H9 (cell line): ENCODE data around the gene MSI2. TPM values are rescaled to one million over a fixed set of nuclear protein-coding genes. Genes with fewer than 3 reads are reported as not detected.

Experiments
- DNase-seq: peaks from one replicate; pipeline ENCODE4 v3.0.0-alpha.2; 2017
- H2AFZ ChIP-seq: one replicate; pipeline ENCODE4 v1.6.1; 2013; ENCODE audit warnings: mild to moderate bottlenecking, low read length, control low read depth, moderate library complexity
- H2AK5ac ChIP-seq: 2 replicates; pipeline ENCODE4 v1.6.1; 2013; ENCODE audit warnings: low read length, control low read depth, mixed read lengths; ENCODE audit not compliant: insufficient read length
- H2BK120ac ChIP-seq: one replicate; pipeline ENCODE4 v1.6.1; 2013; ENCODE audit warnings: low read depth, mild to moderate bottlenecking, low read length, control low read depth, inconsistent platforms; ENCODE audit not compliant: poor library complexity, severe bottlenecking
- H2BK12ac ChIP-seq: 2 replicates; pipeline ENCODE4 v1.6.1; 2013; ENCODE audit warnings: low read length, control low read depth, mixed read lengths, low read depth; ENCODE audit not compliant: insufficient read length
- H2BK15ac ChIP-seq: 2 replicates; pipeline ENCODE4 v1.6.1; 2013; ENCODE audit warnings: low read depth, low read length, control low read depth
- H2BK20ac ChIP-seq: one replicate; pipeline ENCODE4 v1.6.1; 2013; ENCODE audit warnings: low read depth, mild to moderate bottlenecking, low read length, control low read depth, inconsistent platforms; ENCODE audit not compliant: poor library complexity, severe bottlenecking
- H2BK5ac ChIP-seq: 2 replicates; pipeline ENCODE4 v1.6.1; 2013; ENCODE audit warnings: low read length, control low read depth, mixed read lengths; ENCODE audit not compliant: insufficient read length
- H3K14ac ChIP-seq: 2 replicates; pipeline ENCODE4 v1.6.1; 2013; ENCODE audit warnings: low read length, control low read depth; ENCODE audit not compliant: insufficient read depth
- H3K18ac ChIP-seq: 2 replicates; pipeline ENCODE4 v1.6.1; 2013; ENCODE audit warnings: low read depth, mild to moderate bottlenecking, mixed read lengths, low read length, control low read depth; ENCODE audit not compliant: insufficient read length
- H3K23ac ChIP-seq: 2 replicates; pipeline ENCODE4 v1.6.1; 2013; ENCODE audit warnings: low read length, control low read depth, mixed read lengths, low read depth; ENCODE audit not compliant: insufficient read length
- H3K23me2 ChIP-seq: 2 replicates; pipeline ENCODE4 v1.6.1; 2013; ENCODE audit warnings: low read depth, mild to moderate bottlenecking, mixed read lengths, low read length, control low read depth; ENCODE audit not compliant: insufficient read length, poor library complexity, severe bottlenecking
- H3K27ac ChIP-seq: 2 replicates; pipeline ENCODE4 v1.5.1; 2013; ENCODE audit warnings: low read length, control low read depth, mixed read lengths, low read depth; ENCODE audit not compliant: insufficient read length
- H3K27me3 ChIP-seq: 2 replicates; pipeline ENCODE4 v1.6.1; 2013; ENCODE audit warnings: low read length, control low read depth, inconsistent platforms; ENCODE audit not compliant: insufficient read depth
- H3K4ac ChIP-seq: 2 replicates; pipeline ENCODE4 v1.6.1; 2013; ENCODE audit warnings: low read depth, mild to moderate bottlenecking, control low read depth, inconsistent platforms, low read length, moderate library complexity
- H3K4me1 ChIP-seq: 2 replicates; pipeline ENCODE4 v1.6.1; 2013; ENCODE audit warnings: low read length, control low read depth, inconsistent platforms; ENCODE audit not compliant: insufficient read depth
- H3K4me2 ChIP-seq: 2 replicates; pipeline ENCODE4 v1.6.1; 2013; ENCODE audit warnings: low read length, control low read depth, mixed read lengths; ENCODE audit not compliant: insufficient read length, insufficient read depth
- H3K56ac ChIP-seq: 2 replicates; pipeline ENCODE4 v1.6.1; 2013; ENCODE audit warnings: low read depth, mild to moderate bottlenecking, mixed read lengths, low read length, control low read depth; ENCODE audit not compliant: insufficient read length
- H3K79me1 ChIP-seq: 2 replicates; pipeline ENCODE4 v1.6.1; 2013; ENCODE audit warnings: low read depth, mild to moderate bottlenecking, moderate library complexity, low read length, control low read depth, inconsistent platforms; ENCODE audit not compliant: insufficient read depth, poor library complexity, severe bottlenecking
- H3K79me2 ChIP-seq: 2 replicates; pipeline ENCODE4 v1.6.1; 2013; ENCODE audit warnings: low read length, control low read depth, inconsistent platforms; ENCODE audit not compliant: insufficient read depth
- H3K9ac ChIP-seq: 2 replicates; pipeline ENCODE4 v1.6.1; 2013; ENCODE audit warnings: low read length, control low read depth, mixed read lengths; ENCODE audit not compliant: insufficient read length; ENCODE audit errors: extremely low read depth
- H3K9me3 ChIP-seq: one replicate; pipeline ENCODE4 v1.6.1; 2013; ENCODE audit warnings: low read depth, low read length, inconsistent platforms; ENCODE audit not compliant: control insufficient read depth
- H3T11ph ChIP-seq: one replicate; pipeline ENCODE4 v1.6.1; 2013; ENCODE audit warnings: mild to moderate bottlenecking, low read length, control low read depth, inconsistent platforms
- H4K20me1 ChIP-seq: one replicate; pipeline ENCODE4 v1.6.1; 2013; ENCODE audit not compliant: control insufficient read depth, insufficient read length, insufficient read depth
- H4K5ac ChIP-seq: 2 replicates; pipeline ENCODE4 v1.6.1; 2013; ENCODE audit warnings: low read depth, mild to moderate bottlenecking, mixed read lengths, low read length, control low read depth; ENCODE audit not compliant: insufficient read length
- H4K8ac ChIP-seq: replicated peaks from 2 replicates; pipeline ENCODE4 v1.6.1; 2013; ENCODE audit warnings: low read length, control low read depth, mixed read lengths, low read depth; ENCODE audit not compliant: insufficient read length
- H4K91ac ChIP-seq: 2 replicates; pipeline ENCODE4 v1.6.1; 2013; ENCODE audit warnings: low read depth, mild to moderate bottlenecking, moderate library complexity, mixed read lengths, low read length, control low read depth; ENCODE audit not compliant: insufficient read length
- H3K27ac Mint-ChIP-seq, 3 experiments: 2 replicates in 2 of 3; 3 replicates in 1 of 3; pipeline ENCODE4 v1.8.0; 2020 to 2021; ENCODE audit warnings: mixed read lengths in 3 of 3, mild to moderate bottlenecking in 1 of 3, moderate library complexity in 1 of 3
- H3K27me3 Mint-ChIP-seq: 2 replicates; pipeline ENCODE4 v1.8.0; 2021; ENCODE audit warnings: low read depth, mild to moderate bottlenecking, moderate library complexity, mixed read lengths
- H3K36me3 Mint-ChIP-seq, 3 experiments: 2 replicates in 2 of 3; 3 replicates in 1 of 3; pipeline ENCODE4 v1.8.0; 2020 to 2021; ENCODE audit warnings: low read depth in 3 of 3, mixed read lengths in 3 of 3; ENCODE audit not compliant: insufficient read depth in 1 of 3
- H3K4me1 Mint-ChIP-seq, 2 experiments: 2 replicates each; pipeline ENCODE4 v1.8.0; 2020; ENCODE audit warnings: mixed read lengths in 2 of 2
- H3K4me3 Mint-ChIP-seq, 2 experiments: 2 replicates in 1 of 2; 3 replicates in 1 of 2; pipeline ENCODE4 v1.8.0; 2020 to 2021; ENCODE audit warnings: mild to moderate bottlenecking in 2 of 2, mixed read lengths in 2 of 2, moderate library complexity in 1 of 2
- H3K9me3 Mint-ChIP-seq, 2 experiments: 2 replicates in 1 of 2; 3 replicates in 1 of 2; pipeline ENCODE4 v1.8.0; 2020; ENCODE audit warnings: mild to moderate bottlenecking in 2 of 2, mixed read lengths in 2 of 2, moderate library complexity in 1 of 2
- CTCF ChIP-seq: fragments of 200-600 bp; sonication (generic); conservative IDR thresholded peaks from 3 replicates; pipeline ENCODE4 v1.8.0; 2021; ENCODE audit warnings: antibody characterized with exemption, mild to moderate bottlenecking
- WGBS: extraction: QIAGEN DNeasy Blood & Tissue Kit; methylation state at CpG from one replicate; pipeline ENCODE4 v1.1.7; 2013; ENCODE audit warnings: missing lambda C conversion rate, low lambda C conversion rate, mixed read lengths; ENCODE audit not compliant: insufficient read length; ENCODE audit errors: extremely low coverage; 5-methylcytosine and 5-hydroxymethylcytosine counted together
- total RNA-seq: library from RNA; stranded (reverse); gene quantifications from 2 replicates; pipeline ENCODE4 v1.2.1, GENCODE V29; 2021

MSI2 gene
- total RNA-seq, 1 experiment from 2014 or later = 98.5 TPM

- no peaks in the 10 kb centered on the region for H3K79me1 ChIP-seq
- H2AFZ ChIP-seq = no peak overlapping the region
- no peak overlapping the region for H4K5ac ChIP-seq
- no peak overlapping the region for H2BK5ac ChIP-seq
- no peak overlapping the region for H4K91ac ChIP-seq
- no peaks in the 10 kb centered on the region for H3K27me3 ChIP-seq
- no peak overlapping the region for H3K4me2 ChIP-seq
- H3T11ph ChIP-seq = no peak overlapping the region
- H2AK5ac ChIP-seq = no peak overlapping the region
- H3K4me1 ChIP-seq = peaks cover 6% of the 10 kb centered on the region
- H2BK20ac ChIP-seq = no peak overlapping the region
- TF ChIP-seq CTCF = no peak
- H4K20me1 ChIP-seq = no peaks in the 10 kb centered on the region
- H3K23ac ChIP-seq = no peak overlapping the region
- no CpG with 5 or more reads among the region's 2 CpGs for WGBS
- H3K4ac ChIP-seq = no peak overlapping the region
- H2BK12ac ChIP-seq = no peak overlapping the region
- no peak overlapping the region for H3K4me3 Mint-ChIP-seq
- no peak overlapping the region for H3K27ac Mint-ChIP-seq
- H3K56ac ChIP-seq = no peak overlapping the region
- no peaks in the 10 kb centered on the region for H3K9me3 Mint-ChIP-seq
- H2BK120ac ChIP-seq = no peak overlapping the region
- H3K9ac ChIP-seq = no peak overlapping the region
- no peak for DNase-seq
- H3K4me1 Mint-ChIP-seq = peaks cover 32 to 36% of the 10 kb centered on the region in 2 experiments
- H3K36me3 Mint-ChIP-seq = peaks cover 3 to 11% (median 8%) of the 10 kb centered on the region in 3 experiments; a peak in 4 of 7 replicates
- H3K14ac ChIP-seq = no peak overlapping the region
- H2BK15ac ChIP-seq = no peak overlapping the region
- no peaks in the 10 kb centered on the region for H3K27me3 Mint-ChIP-seq
- no peaks in the 10 kb centered on the region for H3K79me2 ChIP-seq
- no peak overlapping the region for H4K8ac ChIP-seq
- no peaks in the 10 kb centered on the region for H3K9me3 ChIP-seq
- H3K27ac ChIP-seq = no peak overlapping the region
- no peaks in the 10 kb centered on the region for H3K23me2 ChIP-seq
- no peak overlapping the region for H3K18ac ChIP-seq
Measured at GRCh38 chr17:57424273-57424672, 167.9 kb downstream of the MSI2 start.
